Measurements from ENCODE around the gene SEMA3C.

DNA sequence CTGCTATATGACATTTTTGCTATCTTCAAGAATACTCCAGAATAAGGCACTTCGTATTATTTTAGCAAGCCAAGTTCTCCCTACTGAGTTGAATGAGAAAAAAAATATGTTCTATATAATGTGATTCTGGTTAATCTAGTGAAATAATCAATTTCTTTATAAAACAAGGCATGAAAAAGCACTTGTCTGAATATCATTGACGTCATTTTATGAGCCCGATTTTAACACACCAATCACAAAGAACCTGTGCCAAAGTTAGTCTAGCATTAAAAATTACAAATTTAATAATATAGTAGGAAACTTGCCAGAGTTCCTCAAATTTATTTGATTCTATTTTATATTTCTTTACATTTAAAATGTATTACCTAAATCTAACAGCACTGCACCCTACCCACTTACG, 155.1 kb downstream of the SEMA3C start:
- no peak for TF ChIP-seq POLR2A (IDR thresholded peaks at IDR 0.05; ENCODE audit: low read depth)
- TF ChIP-seq, protein P1, sequence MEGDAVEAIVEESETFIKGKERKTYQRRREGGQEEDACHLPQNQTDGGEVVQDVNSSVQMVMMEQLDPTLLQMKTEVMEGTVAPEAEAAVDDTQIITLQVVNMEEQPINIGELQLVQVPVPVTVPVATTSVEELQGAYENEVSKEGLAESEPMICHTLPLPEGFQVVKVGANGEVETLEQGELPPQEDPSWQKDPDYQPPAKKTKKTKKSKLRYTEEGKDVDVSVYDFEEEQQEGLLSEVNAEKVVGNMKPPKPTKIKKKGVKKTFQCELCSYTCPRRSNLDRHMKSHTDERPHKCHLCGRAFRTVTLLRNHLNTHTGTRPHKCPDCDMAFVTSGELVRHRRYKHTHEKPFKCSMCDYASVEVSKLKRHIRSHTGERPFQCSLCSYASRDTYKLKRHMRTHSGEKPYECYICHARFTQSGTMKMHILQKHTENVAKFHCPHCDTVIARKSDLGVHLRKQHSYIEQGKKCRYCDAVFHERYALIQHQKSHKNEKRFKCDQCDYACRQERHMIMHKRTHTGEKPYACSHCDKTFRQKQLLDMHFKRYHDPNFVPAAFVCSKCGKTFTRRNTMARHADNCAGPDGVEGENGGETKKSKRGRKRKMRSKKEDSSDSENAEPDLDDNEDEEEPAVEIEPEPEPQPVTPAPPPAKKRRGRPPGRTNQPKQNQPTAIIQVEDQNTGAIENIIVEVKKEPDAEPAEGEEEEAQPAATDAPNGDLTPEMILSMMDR (IDR thresholded peaks at IDR 0.05), result no peak
